OCI-LY1 (cell line): ENCODE data around the gene POU2F1.

Experiments
- H2AFZ ChIP-seq: fragments of 200-600 bp; sonication (generic), shearing (Covaris generic); 2 replicates; pipeline ENCODE4 v1.6.0; 2014; ENCODE audit warnings: antibody characterized with exemption, mild to moderate bottlenecking, low read length
- H3F3A ChIP-seq: fragments of 200-600 bp; sonication (generic), shearing (Covaris generic); 2 replicates; pipeline ENCODE4 v1.6.0; 2014; ENCODE audit warnings: mild to moderate bottlenecking, antibody characterized with exemption, low read length, moderate library complexity; ENCODE audit not compliant: insufficient read depth
- H3K27ac ChIP-seq: fragments of 200-600 bp; sonication (generic); 2 replicates; pipeline ENCODE4 v1.5.1; 2014; ENCODE audit warnings: low read length, mixed run types, mild to moderate bottlenecking, low read depth; ENCODE audit not compliant: poor library complexity, severe bottlenecking
- H3K27me3 ChIP-seq: fragments of 200-600 bp; sonication (generic); 2 replicates; pipeline ENCODE4 v1.6.0; 2014; ENCODE audit warnings: antibody characterized with exemption, mild to moderate bottlenecking, low read length, moderate library complexity; ENCODE audit not compliant: insufficient read depth
- H3K36me3 ChIP-seq: fragments of 200-600 bp; sonication (generic); 2 replicates; pipeline ENCODE4 v1.6.1; 2014; ENCODE audit warnings: mild to moderate bottlenecking, antibody characterized with exemption, low read length, moderate library complexity, mixed read lengths; ENCODE audit not compliant: insufficient read depth
- H3K4me1 ChIP-seq: fragments of 200-600 bp; sonication (generic); 2 replicates; pipeline ENCODE4 v1.5.1; 2014; ENCODE audit warnings: mild to moderate bottlenecking, low read length, moderate library complexity; ENCODE audit not compliant: insufficient read depth, severe bottlenecking
- H3K4me2 ChIP-seq: fragments of 200-600 bp; sonication (generic), shearing (Covaris generic); 2 replicates; pipeline ENCODE4 v1.6.1; 2014; ENCODE audit warnings: low read length
- H3K4me3 ChIP-seq: fragments of 200-600 bp; sonication (generic); 2 replicates; pipeline ENCODE4 v1.5.1; 2014; ENCODE audit warnings: low read length, low read depth, mild to moderate bottlenecking, mixed read lengths; ENCODE audit not compliant: poor library complexity, severe bottlenecking
- H3K79me2 ChIP-seq: fragments of 200-600 bp; shearing (Covaris generic); 2 replicates; pipeline ENCODE4 v1.6.1; 2016; ENCODE audit warnings: mixed run types, low read length, mixed read lengths; ENCODE audit not compliant: insufficient read depth
- H3K9ac ChIP-seq: fragments of 200-600 bp; sonication (generic), shearing (Covaris generic); 2 replicates; pipeline ENCODE4 v1.6.1; 2014; ENCODE audit warnings: mild to moderate bottlenecking, low read length, mixed read lengths
- H3K9me2 ChIP-seq: fragments of 200-600 bp; sonication (generic), shearing (Covaris generic); 2 replicates; pipeline ENCODE4 v1.6.1; 2014; ENCODE audit warnings: low read depth, mild to moderate bottlenecking, low read length, mixed read lengths
- H3K9me3 ChIP-seq: fragments of 200-600 bp; shearing (Covaris generic); 2 replicates; pipeline ENCODE4 v1.6.1; 2014; ENCODE audit warnings: low read length, mixed read lengths
- H4K20me1 ChIP-seq: fragments of 200-600 bp; sonication (generic), shearing (Covaris generic); 2 replicates; pipeline ENCODE4 v1.6.0; 2016; ENCODE audit warnings: mild to moderate bottlenecking, low read length; ENCODE audit not compliant: insufficient read depth
- CTCF ChIP-seq: fragments of 200-600 bp; sonication (generic), shearing (Covaris generic); IDR thresholded peaks from 2 replicates; pipeline ENCODE4 v1.5.1; 2017; ENCODE audit warnings: mild to moderate bottlenecking, antibody characterized with exemption, low read length, moderate library complexity, mixed read lengths
- EZH2 ChIP-seq: fragments of 200-600 bp; sonication (generic), shearing (Covaris generic); IDR thresholded peaks from 2 replicates; pipeline ENCODE4 v1.8.0; 2017; ENCODE audit warnings: borderline replicate concordance, mixed run types, mild to moderate bottlenecking, antibody characterized with exemption, low read length, moderate library complexity, mixed read lengths

POU2F1 gene

GRCh38 chr1:167209044-167209443 lies 11.6 kb upstream of the POU2F1 start:
- no peak overlapping the region for H3K4me3 ChIP-seq
- no peak for TF ChIP-seq EZH2
- TF ChIP-seq CTCF, result no peak
- H3K9ac ChIP-seq, result no peak overlapping the region
- no peaks in the 10 kb centered on the region for H3K36me3 ChIP-seq
- no peaks in the 10 kb centered on the region for H3K79me2 ChIP-seq
- H4K20me1 ChIP-seq, result no peaks in the 10 kb centered on the region
- H3F3A ChIP-seq, result peaks cover 7% of the 10 kb centered on the region; the same call in 1 of the 2 replicates
- peaks cover 20% of the 10 kb centered on the region for H3K4me1 ChIP-seq
- H3K27ac ChIP-seq, result peak overlapping the region; percentile 91
- no peak overlapping the region for H2AFZ ChIP-seq
- peaks cover 16% of the 10 kb centered on the region for H3K9me3 ChIP-seq
- no peaks in the 10 kb centered on the region for H3K9me2 ChIP-seq
- H3K4me2 ChIP-seq, result no peak overlapping the region
- no peaks in the 10 kb centered on the region for H3K27me3 ChIP-seq

- Histone ChIP-seq H3K4me1 (peaks cover 18% of the 10 kb centered on the region), H3K36me3 (no peaks in the 10 kb centered on the region), H3K4me2 (no peak overlapping the region), H3K79me2 (no peaks in the 10 kb centered on the region), H3K4me3 (no peak overlapping the region), H2AFZ (no peak overlapping the region), H3K9me2 (no peaks in the 10 kb centered on the region), H3K27ac (no peak overlapping the region), H3K9ac (no peak overlapping the region), H3F3A (peaks cover 7% of the 10 kb centered on the region; the same call in 1 of the 2 replicates), H3K27me3 (no peaks in the 10 kb centered on the region), H4K20me1 (no peaks in the 10 kb centered on the region), H3K9me3 (peaks cover 16% of the 10 kb centered on the region)
- TF ChIP-seq CTCF, result no peak
- TF ChIP-seq EZH2, result no peak
Measured at GRCh38 chr1:167210966-167211674, 9.6 kb upstream of the POU2F1 start.

GRCh38 chr1:167212025-167212424 lies 8.7 kb upstream of the POU2F1 start:
- Histone ChIP-seq H3F3A (peaks cover 7% of the 10 kb centered on the region; the same call in 1 of the 2 replicates), H4K20me1 (no peaks in the 10 kb centered on the region), H3K36me3 (no peaks in the 10 kb centered on the region; the same call in 1 of the 2 replicates), H2AFZ (no peak overlapping the region), H3K27me3 (no peaks in the 10 kb centered on the region), H3K9me3 (peaks cover 16% of the 10 kb centered on the region), H3K9me2 (no peaks in the 10 kb centered on the region), H3K4me1 (peaks cover 13% of the 10 kb centered on the region), H3K4me3 (no peak overlapping the region), H3K79me2 (no peaks in the 10 kb centered on the region), H3K27ac (no peak overlapping the region), H3K9ac (no peak overlapping the region), H3K4me2 (no peak overlapping the region)
- TF ChIP-seq CTCF, result no peak
- TF ChIP-seq EZH2, result no peak
